ENCODE data around the gene TEX261. TPM values are rescaled to one million over a fixed set of nuclear protein-coding genes. Genes with fewer than 3 reads are reported as not detected.
A peak's percentile ranks its signal among the peaks of the same experiment; 100 is the strongest.

TEX261 gene
- total and polyA plus RNA-seq, 2 experiments from 2014 or later = 5.7 to 17.5 TPM

- Histone ChIP-seq H3K4me3 (peak overlapping the region; percentile 33; the same call in 1 of the 2 replicates), H3K9me2 (ENCODE audit: insufficient read depth) (peaks cover 7% of the 10 kb centered on the region; the same call in 1 of the 2 replicates), H3K27ac (ENCODE audit: low read depth) (no peak overlapping the region), H3F3A (replicated peaks; ENCODE audit: low read depth) (no peaks in the 10 kb centered on the region), H3K4me1 (ENCODE audit: insufficient read depth) (peaks cover 8% of the 10 kb centered on the region; the same call in 1 of the 2 replicates), H4K20me1 (replicated peaks; ENCODE audit: insufficient read depth) (no peaks in the 10 kb centered on the region), H3K4me2 (peak overlapping the region; percentile 73), H3K36me3 (ENCODE audit: insufficient read depth) (no peaks in the 10 kb centered on the region), H3K27me3 (ENCODE audit: insufficient read depth) (peaks cover 9% of the 10 kb centered on the region; the same call in 1 of the 2 replicates), H3K79me2 (replicated peaks; ENCODE audit: insufficient read depth) (no peaks in the 10 kb centered on the region), H2AFZ (peak overlapping the region; percentile 96)
- TF ChIP-seq POLR2AphosphoS5 (IDR thresholded peaks at IDR 0.05; ENCODE audit: low read depth) (no peak), ETS1 (IDR thresholded peaks at IDR 0.05) (no peak), ZNF114 (CRISPR knock-in tag; IDR thresholded peaks at IDR 0.05) (no peak), EZH2 (IDR thresholded peaks at IDR 0.05; ENCODE audit: low read depth, unreplicated experiment) (no peak), ZNF331 (CRISPR knock-in tag; IDR thresholded peaks at IDR 0.05; ENCODE audit: low read depth) (no peak), STAT1 (IDR thresholded peaks at IDR 0.05; ENCODE audit: unreplicated experiment) (no peak), JUNB (IDR thresholded peaks at IDR 0.05; ENCODE audit: unreplicated experiment) (no peak)
- TF ChIP-seq, protein P1, sequence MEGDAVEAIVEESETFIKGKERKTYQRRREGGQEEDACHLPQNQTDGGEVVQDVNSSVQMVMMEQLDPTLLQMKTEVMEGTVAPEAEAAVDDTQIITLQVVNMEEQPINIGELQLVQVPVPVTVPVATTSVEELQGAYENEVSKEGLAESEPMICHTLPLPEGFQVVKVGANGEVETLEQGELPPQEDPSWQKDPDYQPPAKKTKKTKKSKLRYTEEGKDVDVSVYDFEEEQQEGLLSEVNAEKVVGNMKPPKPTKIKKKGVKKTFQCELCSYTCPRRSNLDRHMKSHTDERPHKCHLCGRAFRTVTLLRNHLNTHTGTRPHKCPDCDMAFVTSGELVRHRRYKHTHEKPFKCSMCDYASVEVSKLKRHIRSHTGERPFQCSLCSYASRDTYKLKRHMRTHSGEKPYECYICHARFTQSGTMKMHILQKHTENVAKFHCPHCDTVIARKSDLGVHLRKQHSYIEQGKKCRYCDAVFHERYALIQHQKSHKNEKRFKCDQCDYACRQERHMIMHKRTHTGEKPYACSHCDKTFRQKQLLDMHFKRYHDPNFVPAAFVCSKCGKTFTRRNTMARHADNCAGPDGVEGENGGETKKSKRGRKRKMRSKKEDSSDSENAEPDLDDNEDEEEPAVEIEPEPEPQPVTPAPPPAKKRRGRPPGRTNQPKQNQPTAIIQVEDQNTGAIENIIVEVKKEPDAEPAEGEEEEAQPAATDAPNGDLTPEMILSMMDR (conservative IDR thresholded peaks at IDR 0.05; ENCODE audit: low read depth in 2 of 2) = no peak
- Mint-ChIP-seq H3K4me1 (peaks cover 15% of the 10 kb centered on the region), H3K36me3 (ENCODE audit: low read depth) (no peaks in the 10 kb centered on the region), H3K4me3 (peak overlapping the region; percentile 52), H3K27ac (no peak overlapping the region), H3K9me3 (no peaks in the 10 kb centered on the region), H3K27me3 (ENCODE audit: insufficient read depth, low read depth, poor library complexity) (peaks cover 32% of the 10 kb centered on the region)
- DNase-seq (ENCODE audit: low spot score) = peak; percentile 81
- ATAC-seq = peak; percentile 86
Measured at GRCh38 chr2:71001981-71002570, 7.4 kb upstream of the TEX261 start.

GRCh38 chr2:71001592-71001927 is 6.9 kb upstream of the TEX261 start:
- Histone ChIP-seq H3K27ac (ENCODE audit: low read depth) (no peak overlapping the region), H3K4me3 (no peak overlapping the region), H3K79me2 (replicated peaks; ENCODE audit: insufficient read depth) (no peaks in the 10 kb centered on the region), H4K20me1 (replicated peaks; ENCODE audit: insufficient read depth) (no peaks in the 10 kb centered on the region), H3K4me2 (0 out of 2 replicates have a peak overlapping the region, but pooled peaks have one; percentile 73), H3K9me2 (ENCODE audit: insufficient read depth) (peaks cover 7% of the 10 kb centered on the region; the same call in 1 of the 2 replicates), H3K27me3 (ENCODE audit: insufficient read depth) (peaks cover 9% of the 10 kb centered on the region; the same call in 1 of the 2 replicates), H3K36me3 (ENCODE audit: insufficient read depth) (no peaks in the 10 kb centered on the region), H3K4me1 (ENCODE audit: insufficient read depth) (peaks cover 8% of the 10 kb centered on the region; the same call in 1 of the 2 replicates), H2AFZ (peak overlapping the region; percentile 96), H3F3A (replicated peaks; ENCODE audit: low read depth) (no peaks in the 10 kb centered on the region)
- no peaks in the 10 kb centered on the region for H3K36me3 Mint-ChIP-seq (ENCODE audit: low read depth)
- H3K27me3 Mint-ChIP-seq (ENCODE audit: insufficient read depth, low read depth, poor library complexity) = peaks cover 32% of the 10 kb centered on the region
- H3K4me3 Mint-ChIP-seq = peak overlapping the region; percentile 45; the same call in 2 of the 3 replicates
- H3K4me1 Mint-ChIP-seq = peaks cover 15% of the 10 kb centered on the region
- ATAC-seq (no peak), DNase-seq (ENCODE audit: low spot score) (no peak)
- no peaks in the 10 kb centered on the region for H3K9me3 Mint-ChIP-seq
- H3K27ac Mint-ChIP-seq = no peak overlapping the region
- TF ChIP-seq STAT1 (IDR thresholded peaks at IDR 0.05; ENCODE audit: unreplicated experiment) = no peak
- no peak for TF ChIP-seq NANOG (IDR thresholded peaks at IDR 0.05; ENCODE audit: borderline replicate concordance)
- no peak for TF ChIP-seq ZNF331 (CRISPR knock-in tag; IDR thresholded peaks at IDR 0.05; ENCODE audit: low read depth)
- no peak for TF ChIP-seq POLR2AphosphoS5 (IDR thresholded peaks at IDR 0.05; ENCODE audit: low read depth)
- TF ChIP-seq, protein P1 (conservative IDR thresholded peaks at IDR 0.05; ENCODE audit: low read depth in 2 of 2) = no peak

Measured in GM23338 (cell line).